H1 (cell line): ENCODE data around the gene INAFM2. TPM values are rescaled to one million over a fixed set of nuclear protein-coding genes. Genes with fewer than 3 reads are reported as not detected.
A peak's percentile ranks its signal among the peaks of the same experiment; 100 is the strongest.

Experiments
- ASH2L ChIP-seq: fragments of 200-600, 300-600 bp; sonication (generic); IDR thresholded peaks from one replicate; pipeline ENCODE4 v1.7.1; 2017; ENCODE audit warnings: low read length
- SP4 ChIP-seq: IDR thresholded peaks from 2 replicates; pipeline ENCODE4 v1.6.1; 2012; ENCODE audit warnings: low read length, inconsistent platforms
- polyA plus RNA-seq, 7 experiments: library from polyadenylated mRNA; depleted of rRNA in 3 of 7; stranded (reverse) in 5 of 7; unstranded in 2 of 7; fragments of >200 nt in 5 of 7; fragments of 200-250 nt in 2 of 7; gene quantifications; 1 replicate in 5 of 7; 2 replicates in 1 of 7; 4 replicates in 1 of 7; pipeline versions ENCODE4 v1.2.1 to v1.2.3, GENCODE V29; 2011 to 2013; ENCODE audit warnings: missing spikeins in 2 of 7, mixed read lengths in 2 of 7
- total RNA-seq: library from RNA; stranded (reverse); fragmentation: NEBNext Ultra II Directional; extraction: Animal tissue kit (Norgen Biotek cat#: 25700); gene quantifications from 2 replicates; pipeline ENCODE4 v1.2.1, GENCODE V29; 2021

The INAFM2 gene
- total and polyA plus RNA-seq, 2 of the 8 experiments (the other 6 are each of a cell fraction or from before 2014, with no cell fraction given), result 15.3 to 35.1 TPM

GRCh38 chr15:40327457-40327856 lies 4.0 kb downstream of the INAFM2 start (continued):
- TF ChIP-seq SP4 (no peak), ASH2L (peak; percentile 5)
